HG03139 (cell line): Measurements from ENCODE around the gene TBC1D32.
"Not testable (repeated sequence)": the region's sequence is repeated elsewhere in the genome, so short reads cannot be mapped to it uniquely, and the experiment has no call there.

Source experiments
- ATAC-seq: cut with Tn5 transposase; IDR thresholded peaks from one replicate; pipeline ENCODE4 v1.9.1; 2021; ENCODE audit not compliant: unreplicated experiment

Gene TBC1D32

GRCh38 chr6:121236984-121237383 is 97.3 kb downstream of the TBC1D32 start:
- no peak for ATAC-seq

- no peak for ATAC-seq
Observed at GRCh38 chr6:121235386-121235785, 98.9 kb downstream of the TBC1D32 start.

GRCh38 chr6:121223930-121224329 is 110.3 kb downstream of the TBC1D32 start:
- ATAC-seq: no peak

GRCh38 chr6:121223212-121223611 is 111.1 kb downstream of the TBC1D32 start:
- no peak for ATAC-seq

GRCh38 chr6:121222656-121223055 is 111.6 kb downstream of the TBC1D32 start:
- no peak for ATAC-seq

GRCh38 chr6:121216928-121217327 is 117.4 kb downstream of the TBC1D32 start:
- no peak for ATAC-seq

GRCh38 chr6:121213341-121213740 is 120.9 kb downstream of the TBC1D32 start:
- not testable (repeated sequence) for ATAC-seq

GRCh38 chr6:121210943-121211342 is 123.3 kb downstream of the TBC1D32 start:
- no peak for ATAC-seq

GRCh38 chr6:121205569-121205968 is 128.7 kb downstream of the TBC1D32 start:
- peak; percentile 72 for ATAC-seq

GRCh38 chr6:121201105-121201504 is 133.2 kb downstream of the TBC1D32 start:
- ATAC-seq: no peak

- not testable (repeated sequence) for ATAC-seq
Observed at GRCh38 chr6:121196042-121196441, 138.2 kb downstream of the TBC1D32 start.

- ATAC-seq: no peak
Observed at GRCh38 chr6:121190122-121190521, 144.2 kb downstream of the TBC1D32 start.

GRCh38 chr6:121188356-121188755 is 145.9 kb downstream of the TBC1D32 start:
- no peak for ATAC-seq

- no peak for ATAC-seq
Observed at GRCh38 chr6:121187833-121188200, 146.5 kb downstream of the TBC1D32 start.

- ATAC-seq: no peak
Observed at GRCh38 chr6:121187200-121187832, 147.0 kb downstream of the TBC1D32 start.

GRCh38 chr6:121183742-121184141 is 150.5 kb downstream of the TBC1D32 start:
- ATAC-seq: no peak

GRCh38 chr6:121175827-121176226 is 158.5 kb downstream of the TBC1D32 start:
- ATAC-seq: no peak

GRCh38 chr6:121172451-121172850 is 161.8 kb downstream of the TBC1D32 start:
- ATAC-seq: not testable (repeated sequence)

GRCh38 chr6:121171879-121172278 is 162.4 kb downstream of the TBC1D32 start:
- ATAC-seq: no peak

- ATAC-seq: no peak
Observed at GRCh38 chr6:121161886-121162285, 172.4 kb downstream of the TBC1D32 start.

GRCh38 chr6:121160276-121160675 is 174.0 kb downstream of the TBC1D32 start:
- ATAC-seq: no peak

GRCh38 chr6:121158891-121159290 is 175.4 kb downstream of the TBC1D32 start:
- no peak for ATAC-seq

- no peak for ATAC-seq
Observed at GRCh38 chr6:121158438-121158837, 175.8 kb downstream of the TBC1D32 start.
